K562 (cell line): ENCODE data around the gene SGMS1. TPM values are rescaled to one million over a fixed set of nuclear protein-coding genes. Genes with fewer than 3 reads are reported as not detected.

Source experiments
- ADNP ChIP-seq: fragments of 200-800 bp; sonication (Bioruptor generic); IDR thresholded peaks from 2 replicates; pipeline ENCODE4 v1.6.1; 2016; ENCODE audit warnings: missing genetic modification characterization, missing compliant biosample characterization
- ARID3A ChIP-seq: IDR thresholded peaks from 2 replicates; pipeline ENCODE4 v1.6.1; 2012; ENCODE audit warnings: low read depth, low read length, improper control_type of control experiment, borderline replicate concordance
- CBX2 ChIP-seq: fragments of 200-600 bp; sonication (generic); IDR thresholded peaks from one replicate; pipeline ENCODE4 v1.6.1; 2012; ENCODE audit warnings: mild to moderate bottlenecking, low read length, inconsistent platforms; ENCODE audit not compliant: insufficient read depth, poor library complexity, severe bottlenecking
- CREM ChIP-seq: IDR thresholded peaks from 2 replicates; pipeline ENCODE4 v1.6.1; 2014; ENCODE audit warnings: antibody characterized with exemption, low read depth
- CXXC5 ChIP-seq: fragments of 250-450 bp; sonication (Bioruptor Pico); IDR thresholded peaks from 2 replicates; pipeline ENCODE4 v1.8.0; 2022; ENCODE audit warnings: inconsistent platforms, mild to moderate bottlenecking, moderate library complexity
- FOXA1 ChIP-seq: fragments of 450-650 bp; IDR thresholded peaks from 2 replicates; pipeline ENCODE4 v1.6.1; 2016; ENCODE audit warnings: mild to moderate bottlenecking, borderline replicate concordance
- GABPB1 ChIP-seq: sonication (generic); formaldehyde crosslinking; IDR thresholded peaks from 2 replicates; pipeline ENCODE4 v1.8.0; 2022; ENCODE audit warnings: mild to moderate bottlenecking, missing genetic modification reagents
- ILF3 ChIP-seq: fragments of 450-650 bp; IDR thresholded peaks from 2 replicates; pipeline ENCODE4 v1.6.1; 2018; ENCODE audit warnings: antibody characterized with exemption, mild to moderate bottlenecking, moderate library complexity, borderline replicate concordance
- MIER1 ChIP-seq: fragments of 450-650 bp; IDR thresholded peaks from 2 replicates; pipeline ENCODE4 v1.6.1; 2016; ENCODE audit warnings: antibody characterized with exemption, mild to moderate bottlenecking, low read depth
- PYGO2 ChIP-seq: fragments of 450-650 bp; IDR thresholded peaks from 2 replicates; pipeline ENCODE4 v1.6.1; 2016; ENCODE audit warnings: mild to moderate bottlenecking, missing genetic modification characterization, moderate library complexity, missing compliant biosample characterization
- SP2 ChIP-seq: IDR thresholded peaks from 2 replicates; pipeline ENCODE4 v1.6.1; 2011; ENCODE audit warnings: mild to moderate bottlenecking, low read depth, low read length, moderate library complexity; ENCODE audit not compliant: poor library complexity, severe bottlenecking; ENCODE audit errors: extremely low read depth
- SRF ChIP-seq, 2 experiments: fragments of 250-450, 450-650 bp in 1 of 2; sonication (Bioruptor Pico) in 1 of 2; sonication (generic) in 1 of 2; formaldehyde crosslinking; IDR thresholded peaks; 2 replicates each; pipeline versions ENCODE4 v1.5.0 to v1.5.1; 2020 to 2022; ENCODE audit warnings: mild to moderate bottlenecking in 1 of 2, missing genetic modification reagents in 1 of 2
- SRSF7 ChIP-seq: fragments of 200-400 bp; formaldehyde crosslinking; optimal IDR thresholded peaks from 2 replicates; pipeline ENCODE3; 2017; ENCODE audit warnings: mild to moderate bottlenecking, low read depth, low read length
- XRCC4 ChIP-seq: IDR thresholded peaks from one replicate; pipeline ENCODE4 v1.6.1; 2011; ENCODE audit not compliant: insufficient read depth, insufficient read length; ENCODE audit errors: extremely low read depth
- XRCC5 ChIP-seq: fragments of 200-400 bp; formaldehyde crosslinking; IDR thresholded peaks from 2 replicates; pipeline ENCODE4 v1.6.1; 2017; ENCODE audit warnings: low read depth, mild to moderate bottlenecking, low read length
- ZKSCAN8 ChIP-seq: fragments of 200-800 bp; sonication (Bioruptor generic); IDR thresholded peaks from 2 replicates; pipeline ENCODE4 v1.6.1; 2016; ENCODE audit warnings: missing genetic modification characterization, missing compliant biosample characterization
- ZNF124 ChIP-seq: sonication (generic); formaldehyde crosslinking; IDR thresholded peaks from 2 replicates; pipeline ENCODE4 v1.8.1; 2022; ENCODE audit warnings: missing genetic modification reagents
- ZNF609 ChIP-seq: sonication (generic); formaldehyde crosslinking; IDR thresholded peaks from 2 replicates; pipeline ENCODE4 v1.8.1; 2023; ENCODE audit warnings: missing genetic modification reagents, mild to moderate bottlenecking, borderline replicate concordance
- ZZZ3 ChIP-seq: fragments of 450-650 bp; IDR thresholded peaks from 2 replicates; pipeline ENCODE4 v1.6.1; 2016; ENCODE audit warnings: antibody characterized with exemption, mild to moderate bottlenecking, moderate library complexity
- polyA plus RNA-seq, 8 experiments: library from polyadenylated mRNA; depleted of rRNA in 4 of 8; stranded (reverse) in 5 of 8; unstranded in 3 of 8; fragments of >200 nt; fragmentation: Nextera tagmentation in 2 of 8; fragmentation: Illumina TruSeq in 1 of 8; extraction: Ambion mirVana in 2 of 8; extraction: Trizol in 1 of 8; gene quantifications; 2 replicates each; pipeline versions ENCODE4 v1.2.1 to v1.2.3, GENCODE V29; 2011 to 2014; ENCODE audit warnings: inconsistent platforms in 1 of 8, missing spikeins in 1 of 8
- total RNA-seq, 7 experiments: library from RNA; depleted of rRNA in 6 of 7; stranded (reverse); fragments of >200 nt in 6 of 7; fragmentation: Illumina TruSeq in 2 of 7; extraction: Trizol in 2 of 7; gene quantifications; 2 replicates each; pipeline versions ENCODE4 v1.2.1 to v1.2.3, GENCODE V29; 2011 to 2021; ENCODE audit warnings: low replicate concordance in 1 of 7
- TF ChIP-seq, protein P1 (sequence below): fragments of 450-650 bp; IDR thresholded peaks from 2 replicates; pipeline ENCODE4 v1.7.0; 2016; ENCODE audit warnings: borderline replicate concordance

The SGMS1 gene
- total and polyA plus RNA-seq, 9 of the 15 experiments (the other 6 are each of a cell fraction or from before 2014, with no cell fraction given), result 22.6 to 232 (median 82.2) TPM

DNA sequence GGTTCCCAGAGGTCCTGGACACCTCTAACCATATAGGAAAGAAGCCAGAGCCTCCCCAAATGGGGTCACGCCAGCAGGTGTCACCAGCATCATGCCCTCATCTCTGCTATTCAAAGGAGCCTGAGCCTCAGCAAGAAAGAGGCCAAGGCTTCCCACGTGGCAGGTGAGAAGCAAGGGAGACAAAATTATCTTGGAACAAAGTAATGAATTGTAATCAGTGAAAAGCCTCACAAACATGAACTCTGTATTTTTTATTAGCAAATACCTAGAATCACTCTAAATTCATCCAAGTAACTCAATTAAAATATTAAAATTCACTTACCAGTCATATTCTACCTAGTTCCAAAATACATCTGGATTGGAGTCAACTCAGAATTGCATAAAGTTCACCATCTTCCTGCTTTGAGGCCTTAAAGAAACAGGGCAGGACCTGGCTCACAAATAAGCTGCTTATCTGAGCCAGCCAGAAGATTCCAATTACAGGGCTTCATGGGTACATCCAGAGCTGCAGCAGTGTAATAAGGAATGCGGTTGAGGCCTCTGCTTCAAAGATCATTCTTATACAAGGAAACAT lies 68.7 kb downstream of the SGMS1 start (continued):
- peak in 1 of 2 experiments; percentile 43; a peak in 1 of 4 replicates for TF ChIP-seq SRF (CRISPR knock-in tag; IDR thresholded peaks at IDR 0.05)
- no peak for TF ChIP-seq FOXA1
- no peak for TF ChIP-seq XRCC4
- 0 out of 2 replicates have a peak, but pooled peaks have one; percentile 32 for TF ChIP-seq ILF3
- TF ChIP-seq ZKSCAN8 (CRISPR knock-in tag), result 0 out of 2 replicates have a peak, but pooled peaks have one; percentile 22
- TF ChIP-seq XRCC5, result no peak
- TF ChIP-seq MIER1, result no peak
- TF ChIP-seq ZNF609, result no peak
- no peak for TF ChIP-seq ZNF124 (CRISPR knock-in tag)
- no peak for TF ChIP-seq ZZZ3
- TF ChIP-seq SP2, result no peak
- TF ChIP-seq SRSF7, result no peak
- no peak for TF ChIP-seq PYGO2 (tag)
- no peak for TF ChIP-seq GABPB1
- peak; percentile 88; the same call in 1 of the 2 replicates for TF ChIP-seq ARID3A
- TF ChIP-seq CBX2, result no peak
- peak; percentile 51 for TF ChIP-seq CXXC5
- TF ChIP-seq CREM, result no peak
- TF ChIP-seq, protein P1, sequence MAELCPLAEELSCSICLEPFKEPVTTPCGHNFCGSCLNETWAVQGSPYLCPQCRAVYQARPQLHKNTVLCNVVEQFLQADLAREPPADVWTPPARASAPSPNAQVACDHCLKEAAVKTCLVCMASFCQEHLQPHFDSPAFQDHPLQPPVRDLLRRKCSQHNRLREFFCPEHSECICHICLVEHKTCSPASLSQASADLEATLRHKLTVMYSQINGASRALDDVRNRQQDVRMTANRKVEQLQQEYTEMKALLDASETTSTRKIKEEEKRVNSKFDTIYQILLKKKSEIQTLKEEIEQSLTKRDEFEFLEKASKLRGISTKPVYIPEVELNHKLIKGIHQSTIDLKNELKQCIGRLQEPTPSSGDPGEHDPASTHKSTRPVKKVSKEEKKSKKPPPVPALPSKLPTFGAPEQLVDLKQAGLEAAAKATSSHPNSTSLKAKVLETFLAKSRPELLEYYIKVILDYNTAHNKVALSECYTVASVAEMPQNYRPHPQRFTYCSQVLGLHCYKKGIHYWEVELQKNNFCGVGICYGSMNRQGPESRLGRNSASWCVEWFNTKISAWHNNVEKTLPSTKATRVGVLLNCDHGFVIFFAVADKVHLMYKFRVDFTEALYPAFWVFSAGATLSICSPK, result no peak
- TF ChIP-seq ADNP (tag), result no peak
